Mononuclear cell (primary cell): Measurements from ENCODE around the gene HIBADH. TPM values are rescaled to one million over a fixed set of nuclear protein-coding genes. Genes with fewer than 3 reads are reported as not detected.

ENCODE experiments used
- H3K27me3 ChIP-seq: 2 replicates; pipeline ENCODE4 v1.6.0; 2011; ENCODE audit warnings: low read length, control low read depth; ENCODE audit not compliant: insufficient read depth
- H3K4me1 ChIP-seq: 2 replicates; pipeline ENCODE4 v1.5.1; 2011; ENCODE audit warnings: mild to moderate bottlenecking, low read length, control low read depth; ENCODE audit not compliant: insufficient read depth
- H3K4me3 ChIP-seq: 2 replicates; pipeline ENCODE4 v1.5.1; 2011; ENCODE audit warnings: mild to moderate bottlenecking, low read length, moderate library complexity
- H3K9me3 ChIP-seq: 2 replicates; pipeline ENCODE4 v1.5.1; 2011; ENCODE audit warnings: low read depth, mild to moderate bottlenecking, control low read depth, low read length
- total RNA-seq: library from RNA; depleted of rRNA; stranded (reverse); fragments of >200 nt; gene quantifications from one replicate; pipeline ENCODE4 v1.2.3, GENCODE V29; 2012

HIBADH gene
- total RNA-seq = 6.6 TPM

DNA sequence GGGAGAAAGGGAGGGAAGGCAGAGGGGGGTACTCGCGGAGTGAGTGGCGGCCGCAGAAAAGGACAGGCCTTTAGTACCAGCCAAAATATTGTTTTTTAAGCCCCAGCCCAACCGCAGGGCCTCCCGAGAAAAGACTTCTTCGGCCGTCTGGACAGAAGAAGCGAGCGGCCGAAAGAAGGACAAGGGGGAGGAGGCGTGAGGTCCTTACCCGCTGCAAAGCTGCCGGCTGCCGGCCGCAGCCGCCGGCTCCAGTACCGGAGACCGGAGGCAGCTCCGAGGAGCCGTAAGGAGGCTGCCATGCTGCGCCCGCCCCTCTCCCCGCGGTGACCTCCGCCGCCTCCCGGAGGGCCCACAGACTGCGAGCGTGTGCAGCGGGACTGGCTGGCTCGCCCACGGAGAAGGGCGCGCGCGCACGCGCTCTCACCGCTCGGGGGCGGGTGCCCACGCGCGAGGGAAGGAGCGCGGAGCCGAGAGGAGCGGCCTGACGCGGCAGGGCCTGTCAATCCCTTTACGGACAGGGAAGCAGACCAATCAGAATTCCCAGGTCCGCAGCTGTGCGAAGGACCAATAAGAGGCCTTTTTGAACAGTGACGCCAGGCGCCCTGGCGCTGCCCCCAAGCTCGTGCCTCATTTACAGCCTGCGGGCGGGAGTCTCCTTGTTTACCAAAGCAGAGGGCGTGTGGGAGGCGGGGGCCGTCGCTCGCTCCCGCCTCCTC lies at the start of gene HIBADH:
TSS of gene HIBADH (minus strand) at position 394 of the 716 bp plus-strand sequence. CDS start at position 299, 95 bp downstream.
- Histone ChIP-seq H3K4me3 (peak within 1 kb of the TSS; percentile 93), H3K9me3 (no peaks in the 10 kb centered on the region), H3K27me3 (no peaks in the 10 kb centered on the region), H3K4me1 (peaks cover 24% of the 10 kb centered on the region)

DNA sequence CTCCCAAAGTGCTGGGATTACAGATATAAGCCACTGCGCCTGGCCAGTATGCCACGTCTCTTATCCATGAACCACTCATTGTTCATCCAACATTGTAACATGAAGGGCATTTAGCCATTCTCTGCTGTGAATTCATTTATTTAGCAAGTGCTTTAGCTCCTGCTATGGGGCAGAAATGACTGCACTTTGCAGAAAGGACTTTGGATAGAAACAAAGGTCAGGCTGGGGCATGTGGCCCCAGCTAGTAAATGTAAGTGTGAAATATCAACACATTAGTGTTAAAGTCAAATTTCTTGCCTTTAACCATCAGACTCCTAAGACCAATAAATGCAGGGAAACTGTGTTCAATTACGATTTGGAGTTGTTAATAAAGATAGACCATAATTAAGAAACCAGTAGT lies 49.5 kb upstream of the HIBADH start:
- Histone ChIP-seq H3K9me3 (no peaks in the 10 kb centered on the region), H3K4me1 (no peaks in the 10 kb centered on the region), H3K27me3 (no peaks in the 10 kb centered on the region), H3K4me3 (no peak overlapping the region)

DNA sequence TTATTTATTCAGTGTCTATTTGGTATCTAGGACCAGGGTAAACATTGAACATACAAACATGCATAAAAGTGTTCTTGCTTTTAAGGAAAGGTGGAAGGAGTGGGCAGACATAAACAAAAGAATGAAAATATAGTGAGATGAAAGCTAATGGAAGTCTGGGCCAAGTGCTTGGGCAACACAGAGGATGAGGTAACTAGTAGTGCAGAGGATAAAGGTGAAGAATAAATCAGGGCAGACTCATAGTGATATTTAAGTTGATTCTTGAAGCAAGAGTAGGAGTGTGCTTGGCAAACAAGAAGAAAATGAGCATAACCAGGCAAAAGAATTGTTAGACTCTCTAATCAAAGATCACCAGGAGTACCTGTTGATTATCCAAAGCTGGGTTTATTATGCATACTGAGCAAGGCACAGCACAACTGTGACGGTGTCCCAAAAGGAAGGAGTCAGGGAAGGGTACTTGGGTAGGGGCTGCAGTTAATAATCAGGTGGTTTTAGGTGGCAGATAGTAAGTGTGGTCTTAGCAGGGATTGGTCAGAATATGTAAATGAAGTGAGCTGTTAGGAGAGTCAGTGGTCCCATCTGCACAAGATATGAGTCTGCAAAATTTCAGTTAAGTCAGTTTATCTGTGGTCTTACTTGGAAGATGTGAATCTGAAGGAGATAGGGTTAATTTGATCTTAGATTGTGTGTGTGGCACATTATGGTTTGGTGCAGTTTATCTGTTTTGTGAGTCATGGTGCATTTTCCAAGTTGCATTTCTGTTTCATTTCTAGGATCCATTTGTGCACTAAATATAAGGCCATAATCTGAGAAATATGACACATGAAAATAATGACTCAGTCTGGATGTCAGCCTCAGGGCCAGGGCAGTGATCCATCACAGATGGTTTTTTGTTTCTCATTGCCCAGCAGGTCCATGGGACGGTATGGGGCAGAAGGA lies 46.7 kb upstream of the HIBADH start:
- Histone ChIP-seq H3K9me3 (no peaks in the 10 kb centered on the region), H3K4me1 (no peaks in the 10 kb centered on the region), H3K27me3 (no peaks in the 10 kb centered on the region), H3K4me3 (no peak overlapping the region)

DNA sequence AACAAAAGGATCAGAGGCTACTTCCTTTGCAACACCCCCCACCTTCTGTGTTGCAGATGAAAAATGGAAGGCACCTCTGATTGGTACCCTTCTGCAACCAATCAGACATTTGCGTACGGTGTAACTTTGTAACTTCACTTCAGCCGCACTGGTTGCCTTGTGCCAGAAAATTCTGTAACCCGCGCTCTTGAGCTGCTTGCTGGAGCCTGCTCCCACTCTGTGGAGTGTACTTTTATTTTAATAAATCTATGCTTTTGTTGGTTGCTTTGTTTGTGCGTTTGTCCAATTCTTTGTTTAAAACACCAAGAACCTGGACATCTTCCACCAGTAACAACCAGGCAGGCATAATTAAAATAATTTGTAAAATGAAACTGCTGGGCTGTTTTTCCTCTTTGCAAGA lies 45.8 kb upstream of the HIBADH start:
- Histone ChIP-seq H3K4me1 (no peaks in the 10 kb centered on the region), H3K4me3 (no peak overlapping the region), H3K9me3 (no peaks in the 10 kb centered on the region), H3K27me3 (peaks cover 2% of the 10 kb centered on the region)

DNA sequence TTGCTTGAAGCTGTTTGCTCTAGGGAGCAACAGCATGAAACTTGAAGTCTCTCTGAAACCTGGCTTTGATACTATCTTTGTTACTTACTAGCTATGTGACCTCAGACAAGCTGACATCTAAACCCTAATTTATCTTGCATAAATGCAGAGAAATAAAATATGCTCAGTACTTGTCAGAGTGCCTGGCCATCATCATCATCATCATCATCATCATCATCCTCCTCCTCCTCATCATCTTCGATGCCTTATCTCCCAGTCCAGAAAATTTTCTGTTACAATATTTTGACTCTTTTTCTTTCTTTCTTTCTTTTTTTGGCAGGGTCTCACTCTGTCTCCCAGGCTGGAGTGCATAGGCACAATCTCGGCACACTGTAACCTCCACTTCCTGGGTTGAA lies 42.5 kb upstream of the HIBADH start:
- no peak overlapping the region for H3K4me3 ChIP-seq
- no peaks in the 10 kb centered on the region for H3K4me1 ChIP-seq
- peaks cover 6% of the 10 kb centered on the region for H3K27me3 ChIP-seq
- no peaks in the 10 kb centered on the region for H3K9me3 ChIP-seq

DNA sequence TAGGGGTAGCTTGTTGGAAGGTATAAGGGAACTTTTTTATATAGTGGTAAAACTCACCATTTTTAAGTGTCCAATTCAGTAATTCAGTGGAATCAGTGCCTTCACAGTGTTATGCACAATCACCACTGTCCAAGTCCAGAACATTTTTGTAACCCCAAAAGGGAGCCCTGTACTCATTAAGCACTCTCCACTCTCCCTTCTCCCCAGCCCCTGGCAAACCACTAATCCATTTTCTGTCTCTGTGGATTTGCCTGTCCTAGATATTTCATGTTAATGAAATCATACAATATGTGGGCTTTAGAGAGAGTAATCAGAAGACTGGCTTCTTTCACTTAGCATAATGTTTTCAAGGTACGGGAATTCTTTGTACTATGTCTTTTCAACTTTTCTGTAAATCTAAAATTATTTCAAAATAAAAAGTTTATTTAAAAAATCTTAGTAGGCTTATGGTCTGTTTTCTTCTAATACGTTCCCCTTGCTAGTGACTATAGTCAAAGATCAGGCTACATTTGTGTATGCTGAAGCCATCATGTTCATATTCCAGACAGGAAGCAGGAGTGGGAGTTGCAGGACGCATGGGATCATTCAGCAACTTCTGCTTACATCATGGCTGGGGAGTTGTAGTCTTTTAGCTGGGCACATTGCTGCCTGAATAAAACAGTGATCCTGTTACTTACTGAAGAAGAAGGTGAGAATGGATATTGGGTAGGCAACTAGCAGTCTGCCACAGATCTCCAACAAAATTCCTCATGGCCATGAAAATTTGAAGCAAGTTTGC lies 41.9 kb upstream of the HIBADH start:
- peaks cover 6% of the 10 kb centered on the region for H3K27me3 ChIP-seq
- no peaks in the 10 kb centered on the region for H3K9me3 ChIP-seq
- H3K4me1 ChIP-seq = no peaks in the 10 kb centered on the region
- no peak overlapping the region for H3K4me3 ChIP-seq

DNA sequence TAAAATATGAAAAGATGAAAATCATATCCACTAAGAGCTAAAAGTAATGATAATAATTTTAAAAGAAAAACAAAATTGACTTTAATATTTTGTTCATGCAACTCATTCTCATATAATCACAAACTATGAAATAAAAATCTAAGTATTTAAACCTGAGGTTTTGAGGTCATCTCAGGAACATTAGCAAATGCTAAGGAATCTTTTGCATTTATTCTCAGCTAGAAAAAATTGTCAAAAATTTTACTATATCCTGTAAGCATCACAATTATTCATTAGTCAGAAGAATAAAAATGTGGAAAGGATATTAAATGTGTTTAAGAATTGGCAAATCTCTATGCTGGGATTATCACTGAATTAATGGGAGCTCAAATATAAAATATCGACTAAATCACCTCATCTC lies 40.5 kb upstream of the HIBADH start:
- Histone ChIP-seq H3K4me1 (peaks cover 8% of the 10 kb centered on the region), H3K4me3 (no peak overlapping the region), H3K27me3 (peaks cover 6% of the 10 kb centered on the region), H3K9me3 (no peaks in the 10 kb centered on the region)

DNA sequence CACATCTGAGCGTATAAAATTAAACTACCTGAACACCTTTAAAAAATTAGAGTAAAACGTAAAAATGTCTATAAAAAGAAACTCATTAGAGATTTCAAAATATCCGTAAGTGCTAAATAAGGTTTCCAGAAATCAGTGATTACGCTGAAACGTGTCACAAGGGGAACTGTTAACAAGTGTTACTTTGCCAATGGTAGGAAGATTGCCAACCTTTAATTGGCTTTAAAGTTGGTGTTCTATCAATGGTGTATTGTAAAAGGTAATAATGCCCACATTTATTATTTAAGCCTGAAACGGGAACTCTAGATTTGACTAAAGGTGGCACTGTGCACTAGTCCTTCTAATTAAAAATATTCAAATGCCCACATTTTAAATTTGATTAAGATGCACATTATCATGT lies 37.8 kb upstream of the HIBADH start:
- Histone ChIP-seq H3K27me3 (peaks cover 6% of the 10 kb centered on the region), H3K4me1 (peaks cover 18% of the 10 kb centered on the region), H3K9me3 (no peaks in the 10 kb centered on the region), H3K4me3 (no peak overlapping the region)

DNA sequence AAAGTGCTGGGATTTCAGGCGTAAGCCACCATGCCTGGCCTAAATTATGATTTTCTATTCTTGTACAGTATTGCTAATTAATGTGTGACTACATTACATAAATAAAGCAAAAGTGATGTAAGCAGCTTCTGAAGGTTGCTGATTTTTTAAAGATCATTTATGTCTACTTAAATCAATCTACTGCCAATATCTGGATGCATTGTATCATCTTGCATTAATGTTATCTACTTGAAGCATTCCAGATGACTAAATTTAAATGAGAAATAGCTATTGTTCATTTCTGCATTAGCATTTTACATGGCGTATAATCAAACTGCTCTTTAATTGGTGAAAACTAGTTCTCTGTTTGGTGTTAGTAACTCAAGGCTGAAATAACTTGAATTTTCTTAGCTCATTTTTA lies 37.1 kb upstream of the HIBADH start:
- Histone ChIP-seq H3K9me3 (no peaks in the 10 kb centered on the region), H3K4me3 (no peak overlapping the region), H3K27me3 (peaks cover 6% of the 10 kb centered on the region), H3K4me1 (peaks cover 18% of the 10 kb centered on the region)

DNA sequence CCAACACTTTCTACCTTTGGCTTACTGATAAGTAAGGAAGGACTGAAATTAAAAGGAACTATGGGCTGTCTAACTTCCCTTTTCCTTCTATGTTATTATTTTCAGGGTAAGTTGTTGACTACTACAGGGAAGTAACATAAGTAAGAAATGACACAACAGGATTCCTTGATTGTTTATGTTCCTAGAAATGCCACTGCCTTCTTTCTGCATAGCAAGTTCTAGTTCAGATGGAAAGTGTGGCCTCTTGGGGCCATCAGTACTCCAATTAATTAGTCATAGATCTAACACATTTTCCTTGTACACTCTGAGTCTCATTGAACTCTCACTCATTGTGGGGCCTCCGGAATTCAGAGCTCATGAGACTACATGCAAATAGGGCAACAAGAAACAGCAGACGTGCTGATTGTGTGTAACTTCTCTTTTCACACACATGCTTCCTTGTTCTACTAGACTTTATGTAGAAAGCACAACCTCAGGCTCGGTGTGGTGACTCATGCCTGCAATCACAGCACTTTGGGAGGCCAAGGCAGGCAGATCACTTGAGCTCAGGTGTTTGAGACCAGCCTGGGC lies 35.3 kb upstream of the HIBADH start:
- Histone ChIP-seq H3K9me3 (no peaks in the 10 kb centered on the region), H3K27me3 (peaks cover 3% of the 10 kb centered on the region), H3K4me3 (no peak overlapping the region), H3K4me1 (peaks cover 26% of the 10 kb centered on the region)

DNA sequence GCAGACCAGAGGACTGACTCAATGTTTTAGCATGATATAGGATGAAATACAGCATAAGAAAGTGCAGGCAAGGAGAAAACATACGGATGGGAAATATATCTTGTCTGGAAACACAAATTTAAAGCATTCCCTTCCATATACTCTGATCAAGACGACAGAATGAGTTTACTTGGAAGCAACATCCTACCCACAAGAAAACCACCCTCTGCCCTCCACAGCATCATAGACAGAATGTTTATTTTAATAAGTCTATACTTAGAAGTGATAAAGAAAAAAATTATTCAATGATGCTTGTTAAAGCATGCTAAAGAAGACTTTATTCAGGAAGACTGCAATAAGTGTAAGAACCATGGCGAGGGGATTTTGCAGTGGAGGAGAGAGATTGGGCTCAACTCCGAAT lies 32.4 kb upstream of the HIBADH start:
- no peaks in the 10 kb centered on the region for H3K27me3 ChIP-seq
- peaks cover 26% of the 10 kb centered on the region for H3K4me1 ChIP-seq

DNA sequence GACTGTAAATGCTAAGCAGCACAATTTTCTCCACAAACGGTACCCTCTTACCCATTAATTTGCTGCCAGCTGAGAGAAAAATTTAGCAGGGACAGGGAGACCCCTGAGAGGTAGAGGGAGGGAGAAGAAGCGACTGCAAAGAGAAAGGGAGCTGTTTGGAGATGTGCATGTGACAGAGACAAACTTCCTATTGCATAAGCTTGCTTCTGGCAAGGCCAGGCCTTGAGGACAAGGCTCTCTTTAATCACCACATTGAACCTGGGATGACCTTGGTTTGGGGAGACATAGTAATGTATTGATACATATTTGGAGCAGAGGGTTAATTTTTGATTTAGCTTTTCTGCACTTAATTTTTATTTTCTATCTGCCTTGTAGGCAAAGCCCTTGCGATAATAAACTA lies 31.1 kb upstream of the HIBADH start:
- Histone ChIP-seq H3K27me3 (no peaks in the 10 kb centered on the region), H3K4me1 (peaks cover 24% of the 10 kb centered on the region), H3K9me3 (no peaks in the 10 kb centered on the region), H3K4me3 (no peak overlapping the region)

More for the DNA sequence above, 32.4 kb upstream of the HIBADH start:
- H3K9me3 ChIP-seq = no peaks in the 10 kb centered on the region
- no peak overlapping the region for H3K4me3 ChIP-seq

DNA sequence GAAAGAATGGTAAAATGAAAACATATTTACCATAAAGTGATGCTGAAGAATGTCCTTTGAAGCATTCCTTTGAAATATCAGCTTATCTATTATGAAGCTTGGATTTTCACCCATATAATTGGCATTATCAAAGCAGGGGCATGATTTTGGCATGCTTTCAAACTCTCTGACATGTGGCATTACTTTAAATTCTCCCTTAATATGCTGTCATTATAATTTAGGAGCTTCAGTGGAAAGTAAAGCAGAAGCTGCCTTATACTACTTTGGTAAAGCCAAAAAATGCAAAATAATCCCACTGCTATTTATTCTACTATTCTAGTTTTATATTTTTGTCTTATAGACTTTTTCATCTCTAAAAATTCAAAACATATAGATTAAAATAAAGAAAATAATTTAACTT lies 28.0 kb upstream of the HIBADH start:
- no peak overlapping the region for H3K4me3 ChIP-seq
- peaks cover 2% of the 10 kb centered on the region for H3K27me3 ChIP-seq
- H3K4me1 ChIP-seq = peaks cover 8% of the 10 kb centered on the region
- no peaks in the 10 kb centered on the region for H3K9me3 ChIP-seq

DNA sequence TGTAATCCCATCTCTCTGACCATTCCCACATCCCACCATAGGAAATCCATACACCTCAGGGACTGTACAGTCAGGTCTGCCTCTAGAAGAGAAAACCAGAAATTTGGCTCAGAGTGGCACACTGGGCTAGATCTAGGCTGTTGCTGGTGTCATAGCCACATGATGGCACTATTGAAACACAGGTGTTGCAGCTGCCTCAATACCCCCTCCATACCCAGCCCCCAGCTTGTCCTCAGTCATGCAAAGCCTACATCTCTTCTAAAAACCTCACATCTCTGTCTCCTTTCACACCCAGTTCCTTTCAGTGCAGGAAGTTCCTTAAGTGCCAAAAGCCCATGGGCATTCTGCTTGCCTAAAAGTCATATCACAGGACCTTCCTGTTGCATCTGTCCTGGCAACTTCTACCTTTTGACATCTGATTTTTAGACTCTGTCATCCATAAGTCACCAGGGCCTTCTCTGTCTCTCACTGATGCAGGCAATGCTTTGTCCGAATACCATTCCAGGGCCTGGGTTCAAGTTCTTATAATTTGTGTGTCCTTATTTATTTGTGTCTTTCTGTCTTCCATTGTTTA lies 27.0 kb upstream of the HIBADH start:
- peaks cover 2% of the 10 kb centered on the region for H3K27me3 ChIP-seq
- H3K4me3 ChIP-seq = no peak overlapping the region
- H3K4me1 ChIP-seq = peaks cover 8% of the 10 kb centered on the region
- H3K9me3 ChIP-seq = no peaks in the 10 kb centered on the region
